Stimulated activated CD8-positive, alpha-beta memory T cell treated with anti-CD3 and anti-CD28 coated beads, Interleukin-12 subunit alpha, Interleukin-12 subunit beta, amount 100 ng/mL, for 1 hour (primary cell): ENCODE measurements around the gene LUZP2.

Experiments used
- DNase-seq: peaks from one replicate; pipeline ENCODE4 v3.0.0-alpha.2; 2020; ENCODE audit warnings: low read depth

The LUZP2 gene

DNA sequence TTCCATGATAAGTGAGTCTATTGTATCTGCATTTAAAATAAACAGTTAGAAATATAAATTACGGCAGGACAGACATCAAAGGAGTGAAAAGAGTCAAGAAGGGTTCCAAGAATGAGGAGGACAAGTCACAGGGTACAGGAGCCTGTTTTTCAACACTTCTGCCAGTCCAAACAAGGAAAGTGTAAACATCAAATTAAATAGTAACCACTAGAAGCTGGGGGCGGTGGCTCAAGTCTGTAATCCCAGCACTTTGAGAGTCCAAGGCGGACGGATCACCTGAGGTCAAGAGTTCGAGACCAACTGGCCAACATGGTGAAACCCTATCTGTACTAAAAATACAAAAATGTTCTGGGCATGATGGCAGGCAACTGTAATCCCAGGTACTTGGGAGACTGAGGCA lies 219.6 kb downstream of the LUZP2 start:
- DNase-seq = no peak

DNA sequence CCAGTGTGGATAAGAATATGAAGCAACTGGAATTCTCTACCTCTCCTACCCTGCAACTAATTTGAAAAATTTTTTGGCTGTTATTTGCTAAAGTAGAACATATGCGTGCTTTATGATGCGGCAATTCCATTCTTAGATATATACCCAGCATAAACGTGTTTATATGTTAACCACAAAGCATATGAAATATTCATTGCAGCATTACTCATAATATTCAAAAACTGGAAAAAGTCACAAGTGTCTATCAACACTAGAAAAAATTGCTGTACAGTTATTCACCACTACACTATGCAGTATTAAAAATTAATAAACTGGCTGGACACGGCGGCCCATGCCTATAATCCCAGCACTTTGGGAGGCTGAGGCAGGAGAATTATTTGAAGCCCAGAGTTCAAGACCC lies 226.4 kb downstream of the LUZP2 start:
- DNase-seq = no peak

DNA sequence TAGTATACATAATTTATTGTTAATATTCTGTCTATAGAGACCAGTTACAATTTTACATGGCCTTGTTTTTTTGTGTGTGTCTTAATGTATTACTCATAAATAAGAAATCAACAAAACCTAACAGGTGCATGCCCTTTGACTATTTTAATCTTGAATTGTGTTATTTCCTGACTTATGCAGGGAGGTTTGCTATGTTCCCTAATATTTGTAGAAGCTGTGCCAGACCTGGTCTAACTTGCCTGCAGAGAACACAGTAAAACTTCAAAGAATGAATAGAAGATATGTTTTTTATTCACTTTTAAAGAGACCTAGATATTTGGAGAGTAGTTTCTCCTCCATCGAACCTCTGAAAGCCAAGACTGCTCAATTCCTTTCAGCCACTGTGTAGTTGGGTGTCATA lies 234.7 kb downstream of the LUZP2 start:
- DNase-seq = no peak

DNA sequence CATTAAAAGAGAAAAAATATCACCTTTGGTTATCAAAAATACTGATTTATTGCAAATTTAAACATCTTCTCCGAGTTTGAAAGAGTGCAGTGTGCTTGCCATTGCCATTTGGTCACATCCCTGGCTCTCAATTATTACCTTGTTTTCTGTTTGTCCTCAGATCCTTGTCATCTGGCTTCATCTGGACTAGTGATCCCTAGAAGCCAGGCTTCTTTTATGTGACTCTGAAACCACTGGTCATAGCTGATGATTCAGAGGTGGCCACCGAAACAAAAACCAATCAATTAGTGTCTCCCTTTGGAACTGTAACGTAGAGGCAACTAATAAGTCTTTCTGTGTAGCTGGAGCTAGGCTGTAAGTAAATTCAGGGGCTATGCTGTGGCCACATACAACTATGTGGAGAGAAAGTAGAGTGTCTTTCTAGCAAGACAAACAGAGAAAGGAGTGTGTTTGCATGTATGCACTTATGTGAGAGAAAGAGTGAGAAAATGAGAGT lies 237.9 kb downstream of the LUZP2 start:
- no peak for DNase-seq

DNA sequence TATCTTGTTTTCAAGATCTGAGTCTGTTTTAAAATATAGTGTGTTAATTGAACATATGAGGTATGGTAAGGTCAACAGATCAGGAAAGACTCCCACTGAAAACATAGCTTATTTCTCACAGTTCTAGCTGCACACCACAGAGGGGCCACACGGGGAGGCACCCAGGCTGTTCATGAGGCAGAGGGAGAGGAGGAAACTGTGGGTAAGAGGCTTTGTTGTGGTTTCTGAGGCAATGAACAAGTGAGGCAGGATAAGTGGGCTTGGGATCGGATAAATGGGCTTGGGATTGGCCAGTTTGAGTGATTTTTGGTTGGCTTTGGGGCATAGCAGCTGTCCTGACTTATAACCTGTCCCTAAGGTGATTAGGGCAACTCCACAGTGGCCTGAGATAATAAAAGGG lies 242.1 kb downstream of the LUZP2 start:
- DNase-seq = no peak

DNA sequence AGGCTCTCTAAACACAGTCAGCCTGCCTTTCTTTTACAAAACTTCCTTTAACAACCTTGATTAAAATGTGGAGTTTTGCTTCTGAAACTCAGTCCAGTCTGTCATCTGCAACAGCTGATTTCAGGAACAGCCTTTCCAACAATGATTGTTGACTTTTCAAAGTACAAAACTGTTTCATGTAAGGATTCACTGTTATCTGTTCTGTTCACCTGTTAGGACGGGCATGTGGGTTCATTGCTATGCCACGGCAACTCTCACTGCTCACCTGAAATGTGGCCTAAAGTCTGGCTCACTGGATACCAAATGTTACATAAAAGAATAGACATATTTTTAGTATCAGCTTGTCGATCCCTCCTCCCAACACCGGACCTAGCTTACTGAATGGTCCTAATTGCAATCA lies 242.8 kb downstream of the LUZP2 start:
- no peak for DNase-seq

DNA sequence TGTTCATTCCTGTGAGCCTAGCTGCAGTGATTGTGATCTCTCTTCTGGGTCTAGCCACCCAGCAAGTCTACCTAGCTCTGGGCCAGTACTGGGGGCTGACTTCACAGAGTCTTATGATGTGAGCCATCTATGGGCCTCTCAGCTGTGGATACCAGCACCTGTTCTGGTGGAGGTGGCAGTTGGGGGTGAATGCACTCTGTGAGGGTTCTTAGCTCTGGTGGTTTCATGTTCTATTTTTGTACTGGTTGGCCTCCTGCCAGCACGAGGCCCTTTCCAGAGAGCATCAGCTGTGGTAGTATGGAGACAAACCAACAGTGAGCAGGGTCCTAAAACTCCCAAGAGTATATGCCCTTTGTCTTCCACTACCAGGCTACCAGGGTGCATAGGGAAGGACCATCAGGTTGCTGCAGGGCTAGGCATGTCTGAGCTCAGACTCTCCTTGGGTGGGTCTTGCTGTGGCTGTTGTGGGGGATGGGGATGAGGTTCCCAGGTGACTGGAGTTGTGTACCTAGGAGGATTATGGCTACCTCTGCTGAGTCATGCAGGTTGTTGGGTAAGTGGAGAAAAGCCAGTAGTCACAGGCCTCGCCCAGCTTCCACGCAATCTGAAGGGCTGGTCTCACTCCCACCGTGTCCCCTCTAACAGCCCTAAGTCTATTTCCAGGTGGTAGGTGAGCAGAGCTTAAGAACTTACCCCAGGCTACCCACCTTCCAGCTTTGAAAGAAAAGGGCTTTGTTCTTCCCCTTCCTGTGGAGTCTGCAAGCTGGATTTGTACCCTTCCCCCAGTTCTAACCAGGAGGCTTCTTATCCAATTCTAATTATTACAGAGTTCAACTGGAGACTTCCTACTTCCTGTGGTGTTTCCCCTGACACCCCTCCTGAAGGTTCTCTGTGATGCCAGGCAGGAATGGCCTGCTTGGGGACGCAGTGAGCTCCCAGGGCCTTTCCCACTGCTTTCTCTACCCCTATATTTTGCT lies 250.7 kb downstream of the LUZP2 start:
- no peak for DNase-seq

DNA sequence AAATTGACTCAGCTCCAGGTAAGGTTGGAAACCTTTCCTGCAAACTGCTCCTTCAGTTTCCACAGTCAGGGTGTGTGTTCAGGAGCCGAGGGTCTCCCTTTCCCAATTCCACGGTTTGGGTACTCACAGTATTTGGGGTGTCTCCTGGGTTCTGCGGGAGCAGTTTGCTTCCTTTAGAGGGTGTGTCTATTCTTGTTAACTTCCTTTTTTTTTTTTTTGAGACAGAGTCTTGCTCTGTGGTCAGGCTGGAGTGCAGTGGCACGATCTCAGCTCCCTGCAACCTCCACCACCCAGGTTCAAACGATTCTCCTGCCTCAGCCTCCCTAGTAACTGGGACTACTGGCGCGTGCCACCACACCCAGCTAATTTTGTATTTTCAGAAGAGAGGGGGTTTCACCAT lies 251.4 kb downstream of the LUZP2 start:
- no peak for DNase-seq

DNA sequence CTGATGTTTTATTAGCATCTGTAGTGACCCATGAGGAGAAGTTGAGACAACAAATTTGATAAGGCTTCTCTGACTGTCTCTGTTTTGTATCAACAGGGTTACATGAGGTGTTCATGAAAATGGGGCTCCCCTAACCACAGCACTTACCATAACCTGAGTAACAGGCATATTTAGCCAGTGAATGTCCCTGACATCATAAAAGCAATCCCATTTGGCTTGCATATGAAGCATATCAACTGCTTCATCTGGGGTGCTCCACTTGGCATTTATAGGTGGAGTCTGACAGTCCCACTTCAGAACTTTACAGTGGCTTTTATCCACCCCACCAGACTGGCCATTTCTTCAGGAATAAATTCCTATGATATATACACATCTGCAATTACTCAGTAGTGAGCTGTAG lies 257.6 kb downstream of the LUZP2 start:
- DNase-seq = no peak

DNA sequence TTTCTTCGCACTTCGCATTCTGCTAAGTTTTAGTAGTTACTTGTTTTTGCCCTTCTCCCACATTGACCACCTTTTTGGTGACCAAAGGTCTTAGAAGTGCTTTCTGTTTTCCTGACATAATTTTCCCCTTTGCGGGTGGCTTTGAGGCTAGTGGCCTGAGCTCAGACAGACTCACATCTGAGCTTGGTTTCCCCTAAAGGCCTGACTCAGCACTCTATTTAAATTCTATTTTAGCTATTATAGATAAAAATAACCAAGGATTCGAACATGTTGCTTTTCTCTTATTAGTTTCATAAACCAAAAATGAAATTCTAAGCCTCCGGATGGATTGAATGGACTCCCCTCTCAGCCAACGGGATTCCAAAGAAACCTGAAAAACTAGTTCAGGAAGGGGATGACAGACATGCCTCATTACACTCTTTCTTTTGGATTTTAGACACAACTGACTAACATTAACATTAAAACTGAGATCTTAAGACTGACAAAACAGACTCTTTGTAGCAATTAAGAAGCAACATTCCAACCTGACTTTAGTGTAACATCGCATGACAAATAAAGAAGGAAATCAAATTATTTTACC lies 258.5 kb downstream of the LUZP2 start:
- no peak for DNase-seq

DNA sequence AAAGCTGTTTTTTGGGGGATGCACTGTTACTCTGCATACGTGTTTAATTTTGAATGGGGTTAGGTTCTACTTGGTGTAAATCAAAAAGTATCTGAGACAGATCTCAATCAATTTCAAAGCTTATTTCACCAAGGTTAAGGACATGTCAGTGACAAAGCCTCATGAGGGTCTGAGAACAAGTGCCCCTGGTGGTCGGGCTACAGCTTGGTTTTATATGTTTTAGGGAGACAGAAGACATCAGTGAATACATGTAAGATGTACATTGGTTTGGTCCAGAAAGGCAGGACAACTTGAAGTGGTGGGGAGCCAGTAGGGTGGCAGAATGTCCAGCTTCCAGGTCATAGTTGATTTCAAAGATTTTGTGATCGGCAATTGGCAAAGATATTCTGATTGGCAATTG lies 262.9 kb downstream of the LUZP2 start:
- DNase-seq = no peak

DNA sequence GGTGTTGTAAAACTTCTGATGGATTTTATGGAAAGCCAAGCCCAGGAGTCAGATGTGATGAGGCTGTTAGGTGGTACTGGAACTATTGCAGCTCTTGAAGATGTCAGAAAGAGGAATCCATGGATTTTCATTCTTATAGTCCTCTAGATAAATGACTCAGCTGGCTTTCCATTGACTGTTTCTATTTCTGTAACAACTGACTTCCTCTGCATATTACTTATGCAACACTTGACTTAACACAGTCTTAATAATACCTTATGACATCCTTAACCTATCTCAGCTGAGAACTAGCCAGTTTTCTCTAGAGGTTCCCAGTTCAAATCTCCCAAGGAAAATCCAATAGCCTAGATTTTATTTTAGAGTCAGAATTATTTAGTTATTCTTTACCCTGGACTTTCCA lies 263.8 kb downstream of the LUZP2 start:
- no peak for DNase-seq

DNA sequence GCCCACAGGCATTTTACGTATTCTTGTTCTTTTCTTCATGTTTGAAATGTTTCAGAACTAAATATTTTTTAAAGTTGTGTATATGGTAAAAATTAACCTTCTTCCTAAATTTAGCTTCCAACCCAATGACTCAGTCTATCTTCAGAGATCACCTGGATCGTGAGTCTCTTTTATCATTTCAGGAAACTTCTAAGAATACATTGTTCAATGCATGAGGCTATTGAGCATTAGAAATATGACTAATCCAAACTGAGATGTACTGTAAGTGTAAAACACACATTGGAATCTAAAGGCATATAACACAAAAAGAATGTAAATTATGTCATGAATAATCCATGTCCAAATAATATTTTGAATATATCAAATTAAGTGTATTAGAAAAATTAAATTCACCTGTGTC lies 265.2 kb downstream of the LUZP2 start:
- no peak for DNase-seq

DNA sequence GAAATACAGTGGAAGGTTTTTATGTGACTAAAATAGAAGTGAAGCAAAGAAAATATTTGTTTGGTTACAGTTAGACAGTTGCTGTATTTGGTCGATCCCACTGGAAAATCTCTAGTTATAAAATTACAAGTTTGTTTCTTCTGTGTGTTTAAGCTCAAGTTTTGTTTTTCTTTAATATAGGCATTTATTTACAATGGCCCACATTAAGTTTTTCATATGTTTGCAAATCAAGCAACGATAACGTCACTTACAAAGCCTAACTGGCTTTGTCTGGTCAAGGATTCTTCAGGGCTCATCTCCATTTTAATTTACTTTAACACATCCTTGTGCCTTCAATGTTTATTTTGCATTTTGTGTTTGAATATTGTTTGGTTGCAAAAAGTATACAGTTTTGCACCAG lies 270.6 kb downstream of the LUZP2 start:
- DNase-seq = no peak

DNA sequence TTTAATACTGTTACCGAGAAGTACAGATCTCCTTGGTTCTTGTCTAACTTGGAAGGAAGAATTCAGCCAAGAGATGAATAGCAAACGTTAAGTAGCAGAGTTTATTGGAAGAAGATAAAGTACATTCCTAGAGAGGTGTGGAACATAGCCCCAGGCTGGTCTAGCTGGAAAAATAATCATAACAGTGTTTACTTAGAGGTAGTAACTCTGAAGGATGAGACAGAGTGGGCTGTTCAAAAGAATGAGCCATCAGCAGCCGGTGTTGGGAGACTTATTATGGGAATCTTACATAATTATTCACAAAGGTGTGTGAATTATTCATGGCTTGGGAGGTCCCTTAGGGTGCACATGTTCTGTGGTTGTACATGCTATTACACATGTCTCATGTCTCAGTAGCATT lies 276.5 kb downstream of the LUZP2 start:
- no peak for DNase-seq

DNA sequence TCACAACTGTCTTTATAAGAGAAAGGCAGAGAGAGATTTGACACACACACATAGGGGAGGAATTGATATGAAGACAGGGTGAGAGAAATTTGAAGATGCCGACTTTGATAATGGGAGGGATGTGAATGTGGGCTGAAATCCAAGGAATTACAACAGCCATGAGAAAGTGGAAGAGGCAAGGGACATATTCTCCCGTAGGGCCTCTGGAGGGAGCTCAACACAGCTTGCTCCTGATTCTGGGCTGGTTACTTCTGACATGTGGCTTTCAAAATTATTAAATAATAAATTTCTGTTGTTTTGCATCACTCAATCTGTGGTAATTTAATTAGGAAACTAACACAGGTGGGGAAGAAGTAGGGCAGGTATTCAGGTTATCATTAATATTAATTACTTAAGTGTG lies 282.9 kb downstream of the LUZP2 start:
- DNase-seq = no peak

DNA sequence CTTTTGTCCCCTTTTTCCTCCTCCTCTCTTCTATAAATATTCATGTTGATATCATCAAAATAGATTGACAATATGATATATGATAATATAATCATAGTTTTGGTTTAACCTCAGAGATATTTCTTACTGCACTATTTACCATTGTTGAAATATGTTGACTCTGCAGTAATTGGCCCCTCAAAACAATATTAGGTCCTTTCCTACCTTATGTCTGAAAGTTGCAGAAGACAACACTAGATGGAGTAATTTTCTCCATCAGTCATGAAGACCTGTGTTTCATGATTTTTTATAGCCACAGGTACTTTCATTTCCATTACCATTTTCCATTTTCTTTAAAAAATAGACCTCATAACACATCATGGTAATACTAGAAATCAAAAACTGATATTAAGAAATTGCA lies 284.4 kb downstream of the LUZP2 start:
- no peak for DNase-seq

DNA sequence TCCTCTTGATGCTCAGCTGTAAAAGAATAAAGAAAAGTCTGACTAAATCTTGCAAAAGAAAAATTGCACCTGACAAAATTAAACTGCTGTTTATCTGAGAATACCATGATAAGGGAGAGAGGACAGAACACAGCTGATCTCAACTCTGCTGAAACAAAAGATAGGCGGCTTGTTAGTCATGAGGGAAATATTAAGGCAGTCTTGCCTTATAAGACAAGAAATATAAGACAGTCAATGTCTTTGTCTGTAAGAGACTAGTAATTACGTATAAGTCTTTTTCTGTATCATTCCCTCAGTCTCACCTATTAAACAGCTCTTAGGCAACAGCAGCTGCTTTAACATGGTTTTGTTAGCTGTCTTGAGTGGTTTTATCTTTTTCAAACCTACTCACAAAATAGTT lies 296.6 kb downstream of the LUZP2 start:
- no peak for DNase-seq

DNA sequence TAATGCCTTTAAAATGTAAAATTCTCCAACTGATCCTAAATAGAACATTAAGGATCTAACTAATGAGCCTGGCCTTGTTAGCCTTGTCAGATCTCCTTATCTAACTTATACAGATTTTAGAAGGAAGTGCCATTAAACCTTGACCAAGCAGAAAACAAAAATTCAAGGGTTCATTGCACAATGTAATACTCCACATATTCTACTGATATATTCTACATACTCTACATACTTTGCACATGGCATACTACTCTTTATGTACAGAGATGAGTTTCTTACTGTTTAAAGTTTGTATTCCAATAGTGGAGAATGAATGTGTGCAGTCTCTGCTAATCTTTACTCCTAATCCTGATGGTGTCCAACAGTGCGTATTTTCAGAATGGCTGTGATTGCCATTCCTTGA lies 297.2 kb downstream of the LUZP2 start:
- DNase-seq = no peak

DNA sequence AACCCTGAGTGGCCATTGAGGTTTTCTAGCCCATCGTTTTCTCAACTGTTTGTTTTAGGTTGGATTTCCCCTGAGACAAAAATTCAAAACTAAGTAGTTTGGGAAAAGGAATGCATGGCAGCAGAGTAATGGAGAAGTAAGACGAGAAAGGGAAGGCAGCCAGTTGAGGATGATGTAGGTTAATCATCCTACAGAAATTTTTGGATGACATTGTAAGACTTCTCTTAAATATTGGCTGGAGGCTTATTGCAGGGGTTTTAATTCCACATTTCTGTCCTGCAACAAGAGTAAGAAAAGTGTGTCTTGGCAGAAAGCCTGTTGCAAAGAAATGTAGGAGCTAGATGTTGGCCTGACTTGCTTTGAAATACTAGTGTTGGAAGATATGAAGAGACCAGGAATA lies 308.8 kb downstream of the LUZP2 start:
- no peak for DNase-seq

DNA sequence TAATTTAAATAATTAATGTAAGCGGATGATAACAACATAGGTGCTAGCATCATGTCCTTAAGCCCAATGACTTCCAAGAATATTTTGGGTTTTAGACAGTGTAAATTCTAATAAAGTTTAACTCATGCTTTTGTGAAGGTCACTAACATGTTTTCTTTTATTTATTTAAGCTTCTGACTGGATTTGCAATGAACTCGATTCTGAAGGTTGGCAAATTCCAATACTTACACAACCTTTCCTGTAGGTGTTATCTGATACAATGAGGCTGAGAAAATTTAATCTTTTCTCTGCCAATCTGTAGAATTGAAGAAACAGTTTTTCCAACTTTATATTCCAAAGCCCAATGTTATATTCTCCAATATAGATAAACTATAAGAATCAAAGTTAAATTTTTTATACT lies 311.3 kb downstream of the LUZP2 start:
- DNase-seq = no peak

DNA sequence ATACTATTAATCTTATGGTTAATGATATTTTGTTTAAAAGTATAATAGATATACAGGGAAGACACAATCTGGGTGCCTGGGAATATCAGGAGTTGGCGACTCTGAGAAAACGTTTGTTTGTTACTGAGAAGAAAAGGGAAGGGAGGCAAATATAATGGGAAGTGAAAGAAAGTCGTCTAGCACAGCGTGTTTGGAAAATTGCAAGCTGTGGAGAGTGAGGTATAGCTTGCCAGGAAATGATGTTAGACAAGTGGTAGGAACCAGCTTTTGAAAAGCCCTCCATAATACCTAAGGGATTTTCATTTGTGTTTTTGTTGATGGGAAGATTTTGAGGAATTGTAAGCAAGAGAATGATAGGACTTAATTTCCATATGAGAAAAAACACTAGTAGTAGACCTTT lies 322.2 kb downstream of the LUZP2 start:
- no peak for DNase-seq

DNA sequence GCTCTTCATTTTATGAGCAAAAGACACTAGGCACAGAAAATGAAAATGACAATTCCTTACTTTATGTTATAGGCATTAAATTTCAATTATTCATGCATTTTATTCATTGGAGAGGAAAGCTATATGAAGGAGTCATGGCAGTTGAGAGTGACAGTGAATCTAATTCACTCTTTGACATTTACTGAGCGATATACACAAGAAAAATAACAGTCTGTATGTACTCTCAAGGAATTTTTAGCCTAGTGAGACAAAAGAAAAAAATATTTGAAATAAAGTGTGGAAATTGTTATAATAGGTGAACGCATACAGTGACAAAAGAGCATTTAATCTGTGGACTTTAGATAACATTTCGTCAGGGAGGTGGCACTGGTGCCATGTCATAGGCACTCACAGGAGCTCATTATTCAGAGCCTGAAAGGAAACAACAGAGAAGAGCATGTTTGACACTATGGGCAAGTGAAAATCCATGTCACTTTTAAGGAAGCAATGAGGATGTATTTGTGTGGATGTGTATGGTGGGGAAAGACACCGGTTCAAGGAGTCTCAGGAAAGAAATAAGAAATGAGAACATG lies 323.1 kb downstream of the LUZP2 start:
- no peak for DNase-seq
